Dendritic cell treated with granulocyte-macrophage colony-stimulating factor and Interleukin-4, amounts not matched to agents 40 ng/mL and 50 ng/mL, for 4 days (primary cell): ENCODE measurements around the gene TTC23L.

Experiments used
- H3K27ac Mint-ChIP-seq: one replicate; pipeline ENCODE4 v1.8.0; 2022; ENCODE audit warnings: mild to moderate bottlenecking, mixed read lengths
- H3K27me3 Mint-ChIP-seq: one replicate; pipeline ENCODE4 v1.8.0; 2022; ENCODE audit warnings: mild to moderate bottlenecking, mixed read lengths
- H3K36me3 Mint-ChIP-seq: one replicate; pipeline ENCODE4 v1.8.0; 2022; ENCODE audit warnings: low read depth, mixed read lengths
- H3K4me1 Mint-ChIP-seq: one replicate; pipeline ENCODE4 v1.8.0; 2022; ENCODE audit warnings: low read depth, mixed read lengths
- H3K4me3 Mint-ChIP-seq: one replicate; pipeline ENCODE4 v1.8.0; 2022; ENCODE audit warnings: mild to moderate bottlenecking, moderate library complexity, mixed read lengths
- H3K9me3 Mint-ChIP-seq: one replicate; pipeline ENCODE4 v1.8.0; 2022; ENCODE audit warnings: mixed read lengths
- intact Hi-C: fragments of 100-400 bp; cut with micrococcal nuclease; formaldehyde crosslinking; loops from one replicate; pipeline ENCODE4 v1.15.0; 2022

TTC23L gene

DNA sequence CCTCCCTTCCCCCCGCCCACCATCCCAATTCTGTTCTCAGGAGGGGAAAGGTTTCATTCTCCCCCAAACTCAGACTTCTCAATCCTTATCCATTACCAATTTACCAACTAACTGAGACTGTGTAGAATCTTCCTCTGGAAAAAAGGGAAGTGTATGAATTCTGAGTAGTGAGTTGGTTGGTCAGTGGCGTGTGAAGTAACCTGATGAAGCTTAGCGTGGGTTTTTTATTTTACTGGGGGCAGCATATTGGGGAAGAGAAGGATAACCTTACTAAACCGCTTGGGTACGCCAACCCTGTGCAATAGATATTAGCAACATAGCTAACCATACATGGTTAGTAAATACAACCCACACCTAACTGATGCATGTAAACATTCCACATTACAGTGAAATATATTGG lies 89.3 kb downstream of the TTC23L start:
- intact Hi-C loops, result loop anchor here (10.0 kb wide), 1 partner anchor 1227 kb away; the partner anchor contains the start of genes LMBRD2 and SKP2
- Mint-ChIP-seq H3K4me1 (peaks cover 30% of the 10 kb centered on the region), H3K27ac (peak overlapping the region; percentile 28), H3K9me3 (no peaks in the 10 kb centered on the region), H3K27me3 (no peaks in the 10 kb centered on the region), H3K36me3 (peaks cover 49% of the 10 kb centered on the region), H3K4me3 (peak overlapping the region; percentile 27)

DNA sequence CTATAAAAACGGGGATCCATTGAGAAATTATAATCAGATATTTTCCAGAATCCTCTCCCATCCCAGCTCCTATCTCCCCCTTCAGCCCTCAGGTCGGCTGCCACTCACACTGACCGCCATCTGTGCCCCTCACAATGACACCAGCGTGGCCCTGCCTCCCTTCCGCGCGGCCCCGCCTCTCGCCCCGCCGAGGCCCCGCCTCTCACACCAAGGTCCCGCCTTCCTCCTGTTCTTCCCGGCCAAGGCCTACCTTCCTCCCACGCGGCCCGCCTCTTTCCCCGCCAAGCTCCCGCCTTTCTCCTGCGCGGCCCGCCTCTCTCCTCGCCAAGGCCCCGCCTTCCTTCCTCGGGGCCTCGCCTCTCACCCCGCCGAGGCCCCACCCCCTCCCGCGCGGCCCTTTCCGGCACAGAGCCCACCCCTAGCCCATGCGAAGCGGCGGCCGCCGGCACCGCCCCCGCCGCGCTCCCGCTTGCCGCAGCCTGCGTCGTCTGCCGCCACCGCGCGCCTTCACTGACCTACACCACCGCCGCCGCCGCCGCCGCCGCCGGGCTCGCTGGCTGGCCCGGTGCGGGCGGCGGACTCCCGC lies 90.3 kb downstream of the TTC23L start, which contains the start of gene DNAJC21:
DNAJC21 (plus strand) TSS at position 426 of the 586 bp plus-strand sequence. CDS start 261 bp downstream, outside the sequence.
- Mint-ChIP-seq H3K9me3 (no peaks in the 10 kb centered on the region), H3K4me3 (peak within 1 kb of the TSS; percentile 92), H3K27ac (peak within 1 kb of the TSS; percentile 95), H3K36me3 (peaks cover 49% of the 10 kb centered on the region), H3K4me1 (peaks cover 20% of the 10 kb centered on the region), H3K27me3 (no peaks in the 10 kb centered on the region)
- intact Hi-C loops, result loop anchor here (1.0 to 10.0 kb wide), 2 partner anchors 14 to 1226 kb away; partner anchors contain the start of genes BRIX1, LMBRD2, RAD1 and SKP2

DNA sequence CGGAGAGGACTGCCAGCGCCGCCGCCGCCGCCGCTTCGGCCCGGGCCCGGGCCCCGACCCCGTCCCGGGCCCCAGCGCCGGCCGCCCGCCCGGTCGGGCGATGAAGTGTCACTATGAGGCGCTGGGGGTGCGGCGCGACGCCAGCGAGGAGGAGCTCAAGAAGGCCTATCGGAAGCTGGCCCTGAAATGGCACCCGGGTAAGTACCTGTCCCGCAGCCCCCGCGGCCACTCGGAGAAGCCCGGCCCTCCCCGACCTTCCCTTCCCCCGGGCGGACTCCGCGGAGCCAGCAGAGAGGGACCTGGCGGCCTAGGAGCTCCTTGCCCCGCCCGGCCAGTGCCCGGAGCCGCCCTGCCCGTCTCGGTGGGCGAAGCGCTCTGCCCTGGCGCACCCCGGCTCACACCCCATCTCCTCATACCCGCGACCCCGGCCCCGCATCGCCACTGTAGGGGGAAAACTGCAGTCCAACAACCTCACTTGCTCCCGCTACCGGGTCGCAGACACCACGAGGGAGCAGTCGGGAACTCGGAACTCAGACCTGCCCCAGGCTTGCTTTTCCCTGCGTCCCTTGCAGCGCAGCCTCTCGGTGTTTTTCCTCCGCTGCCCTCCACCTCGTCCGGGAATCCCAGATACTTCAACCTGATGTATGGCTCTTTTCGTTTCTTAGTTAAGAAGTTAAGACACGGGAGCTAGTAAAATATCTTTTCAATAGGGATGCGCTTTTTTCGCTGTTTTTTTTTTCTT lies 90.9 kb downstream of the TTC23L start:
- intact Hi-C loops, result loop anchor here (1.0 to 10.0 kb wide), 4 partner anchors 15 to 1488 kb away; partner anchors contain the start of genes AMACR, BRIX1, LMBRD2 and RAD1
- H3K9me3 Mint-ChIP-seq, result no peaks in the 10 kb centered on the region
- H3K4me1 Mint-ChIP-seq, result peaks cover 20% of the 10 kb centered on the region
- H3K4me3 Mint-ChIP-seq, result peak overlapping the region; percentile 92
- peaks cover 42% of the 10 kb centered on the region for H3K36me3 Mint-ChIP-seq
- peak overlapping the region; percentile 95 for H3K27ac Mint-ChIP-seq
- no peaks in the 10 kb centered on the region for H3K27me3 Mint-ChIP-seq

DNA sequence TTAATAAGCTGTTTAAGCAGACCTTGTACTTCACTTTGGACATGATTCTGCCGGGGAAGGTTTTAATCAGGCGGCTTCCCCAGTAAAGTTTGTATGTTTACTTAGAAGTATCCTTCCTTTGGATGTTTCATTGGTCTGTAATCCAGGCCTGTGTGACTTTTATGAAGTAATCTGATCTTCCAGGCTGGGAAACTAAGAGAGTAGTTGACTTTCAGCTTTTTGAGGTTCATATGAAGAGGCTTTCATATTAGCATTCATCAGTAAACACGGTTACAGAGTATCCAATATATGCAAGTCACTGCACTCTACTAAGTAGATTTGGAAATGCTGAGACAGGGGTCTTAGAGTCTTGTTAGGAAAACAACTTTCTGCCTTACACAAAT lies 91.5 kb downstream of the TTC23L start:
- Mint-ChIP-seq H3K27ac (peak overlapping the region; percentile 95), H3K27me3 (no peaks in the 10 kb centered on the region), H3K9me3 (no peaks in the 10 kb centered on the region), H3K4me3 (peak overlapping the region; percentile 92), H3K4me1 (peaks cover 20% of the 10 kb centered on the region), H3K36me3 (peaks cover 36% of the 10 kb centered on the region)
- intact Hi-C loops, result loop anchor here (5.0 kb wide), 2 partner anchors 923 to 1488 kb away; partner anchors contain the start of genes AMACR and TARS1

- Mint-ChIP-seq H3K27ac (no peak overlapping the region), H3K9me3 (no peaks in the 10 kb centered on the region), H3K4me3 (peak overlapping the region; percentile 92), H3K27me3 (no peaks in the 10 kb centered on the region), H3K36me3 (peaks cover 35% of the 10 kb centered on the region), H3K4me1 (peaks cover 20% of the 10 kb centered on the region)
- intact Hi-C loops, result loop anchor here (5.0 kb wide), 2 partner anchors 924 to 1489 kb away; partner anchors contain the start of genes AMACR and TARS1
Observed at GRCh38 chr5:34930870-34931269, 91.9 kb downstream of the TTC23L start.

GRCh38 chr5:34932947-34933346 lies 94.0 kb downstream of the TTC23L start:
- peaks cover 19% of the 10 kb centered on the region for H3K4me1 Mint-ChIP-seq
- intact Hi-C loops, result loop anchor here (5.0 kb wide), 2 partner anchors 926 to 1491 kb away; partner anchors contain the start of genes AMACR and TARS1

GRCh38 chr5:34941936-34942335 lies 103.0 kb downstream of the TTC23L start:
- H3K4me1 Mint-ChIP-seq, result no peaks in the 10 kb centered on the region

More at GRCh38 chr5:34932947-34933346, 94.0 kb downstream of the TTC23L start:
- H3K27me3 Mint-ChIP-seq, result no peaks in the 10 kb centered on the region
- no peaks in the 10 kb centered on the region for H3K9me3 Mint-ChIP-seq
- H3K4me3 Mint-ChIP-seq, result no peak overlapping the region
- H3K27ac Mint-ChIP-seq, result no peak overlapping the region
- peaks cover 46% of the 10 kb centered on the region for H3K36me3 Mint-ChIP-seq

DNA sequence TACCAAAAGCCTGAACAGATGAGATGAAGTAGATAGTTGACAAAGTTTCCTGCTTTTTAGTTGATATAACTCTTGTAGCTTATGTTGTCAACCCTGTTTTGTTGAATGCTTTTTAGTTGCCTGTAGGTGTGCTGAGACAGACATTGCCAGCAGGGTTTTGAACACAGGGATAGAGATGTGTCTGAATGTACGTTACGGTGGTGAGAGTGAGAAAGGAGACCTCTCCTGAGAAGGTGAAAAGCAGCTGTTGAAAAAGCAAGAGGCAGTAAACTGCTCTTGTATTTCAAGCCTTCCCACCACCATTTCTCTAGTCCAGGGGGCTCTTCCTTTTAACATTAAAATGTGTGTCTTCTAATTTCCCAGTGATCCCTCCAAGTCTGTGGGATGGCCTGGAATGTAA lies 105.1 kb downstream of the TTC23L start:
- intact Hi-C loops, result no loop called here
- H3K4me1 Mint-ChIP-seq, result no peaks in the 10 kb centered on the region
- peaks cover 88% of the 10 kb centered on the region for H3K36me3 Mint-ChIP-seq
- no peak overlapping the region for H3K27ac Mint-ChIP-seq
- H3K4me3 Mint-ChIP-seq, result no peak overlapping the region
- no peaks in the 10 kb centered on the region for H3K9me3 Mint-ChIP-seq
- H3K27me3 Mint-ChIP-seq, result no peaks in the 10 kb centered on the region

More at GRCh38 chr5:34941936-34942335, 103.0 kb downstream of the TTC23L start:
- Mint-ChIP-seq H3K27me3 (no peaks in the 10 kb centered on the region), H3K9me3 (no peaks in the 10 kb centered on the region), H3K36me3 (peaks cover 88% of the 10 kb centered on the region), H3K27ac (no peak overlapping the region), H3K4me3 (no peak overlapping the region)
- intact Hi-C loops, result no loop called here

- Mint-ChIP-seq H3K27ac (no peak overlapping the region), H3K4me1 (no peaks in the 10 kb centered on the region), H3K4me3 (no peak overlapping the region), H3K9me3 (no peaks in the 10 kb centered on the region), H3K27me3 (no peaks in the 10 kb centered on the region), H3K36me3 (peaks cover 88% of the 10 kb centered on the region)
- intact Hi-C loops, result no loop called here
Observed at GRCh38 chr5:34944460-34945047, 105.6 kb downstream of the TTC23L start.
